NCI-H1048 (cell line): ENCODE data around the gene ARHGEF6.
"Not testable (repeated sequence)": the region's sequence is repeated elsewhere in the genome, so short reads cannot be mapped to it uniquely, and the experiment has no call there.

Experiments
- DNase-seq: peaks from one replicate; lab custom pipeline; 2025; lab: John Stamatoyannopoulos, UW

Gene ARHGEF6

GRCh38 chrX:136783159-136783558, 2.4 kb upstream of the ARHGEF6 start:
- no peak for DNase-seq

- no peak for DNase-seq
Observed at GRCh38 chrX:136781180-136781797, 557 bp upstream of the ARHGEF6 start.

DNA sequence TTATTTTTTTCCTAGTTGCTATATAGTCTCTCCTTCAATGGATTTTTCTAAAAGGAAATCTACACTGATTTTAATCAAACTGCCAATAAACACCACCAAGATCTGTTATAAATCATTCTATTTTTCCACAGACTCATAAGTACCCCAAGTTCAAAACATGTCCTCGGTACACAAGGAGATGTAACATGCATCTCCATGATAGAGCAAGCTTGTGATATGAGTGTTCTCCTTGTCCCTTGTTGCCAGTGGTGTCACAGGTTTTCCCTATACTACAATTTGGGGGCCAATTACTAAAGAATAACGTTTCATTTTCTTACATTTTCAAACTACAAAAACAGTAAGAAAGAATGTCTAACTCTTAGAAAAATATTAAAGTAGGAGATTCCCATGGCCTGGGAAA, 491 bp downstream of the ARHGEF6 start:
- DNase-seq: no peak

GRCh38 chrX:136779346-136779781, 1.4 kb downstream of the ARHGEF6 start:
- DNase-seq: no peak

DNA sequence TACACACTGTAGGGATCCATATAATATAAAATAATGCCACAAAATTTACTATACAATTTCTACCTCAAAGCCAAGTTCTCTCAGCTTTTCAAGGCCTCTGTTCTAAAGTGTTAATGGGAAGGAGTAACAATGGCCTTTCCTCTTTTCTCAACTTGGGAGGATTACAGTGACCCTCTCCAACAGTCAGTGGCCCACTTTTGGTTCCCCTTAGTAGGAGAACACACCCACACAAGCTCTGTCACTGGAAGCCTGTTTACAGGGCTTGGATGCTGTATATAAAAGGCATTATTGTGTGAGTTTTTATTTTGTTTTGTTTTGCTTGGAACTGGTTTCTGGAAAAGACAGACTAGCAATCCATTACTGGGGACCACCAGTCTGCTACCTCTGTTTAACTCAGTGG, 1.8 kb downstream of the ARHGEF6 start:
- DNase-seq: no peak

- no peak for DNase-seq
Observed at GRCh38 chrX:136778020-136778419, 2.7 kb downstream of the ARHGEF6 start.

DNA sequence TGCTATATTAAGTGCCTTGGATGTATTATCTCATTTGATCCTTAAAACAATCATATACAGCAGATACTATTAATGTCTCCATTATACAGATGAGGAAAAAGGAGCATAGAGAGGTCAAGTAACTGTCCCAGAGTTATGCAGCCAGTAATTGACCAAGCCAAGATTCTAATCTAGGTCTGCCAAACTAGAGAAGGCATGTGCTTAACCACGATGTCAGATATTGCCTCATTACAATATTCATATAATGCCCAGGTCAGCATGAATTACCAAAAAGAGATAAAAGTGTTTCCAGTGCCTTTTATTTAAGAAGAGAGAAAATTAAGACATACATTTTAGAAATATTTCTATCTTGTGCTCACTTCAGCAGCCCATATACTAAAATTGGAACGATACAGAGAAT, 7.1 kb downstream of the ARHGEF6 start:
- DNase-seq: no peak

GRCh38 chrX:136771869-136772268, 8.9 kb downstream of the ARHGEF6 start:
- DNase-seq: not testable (repeated sequence)

DNA sequence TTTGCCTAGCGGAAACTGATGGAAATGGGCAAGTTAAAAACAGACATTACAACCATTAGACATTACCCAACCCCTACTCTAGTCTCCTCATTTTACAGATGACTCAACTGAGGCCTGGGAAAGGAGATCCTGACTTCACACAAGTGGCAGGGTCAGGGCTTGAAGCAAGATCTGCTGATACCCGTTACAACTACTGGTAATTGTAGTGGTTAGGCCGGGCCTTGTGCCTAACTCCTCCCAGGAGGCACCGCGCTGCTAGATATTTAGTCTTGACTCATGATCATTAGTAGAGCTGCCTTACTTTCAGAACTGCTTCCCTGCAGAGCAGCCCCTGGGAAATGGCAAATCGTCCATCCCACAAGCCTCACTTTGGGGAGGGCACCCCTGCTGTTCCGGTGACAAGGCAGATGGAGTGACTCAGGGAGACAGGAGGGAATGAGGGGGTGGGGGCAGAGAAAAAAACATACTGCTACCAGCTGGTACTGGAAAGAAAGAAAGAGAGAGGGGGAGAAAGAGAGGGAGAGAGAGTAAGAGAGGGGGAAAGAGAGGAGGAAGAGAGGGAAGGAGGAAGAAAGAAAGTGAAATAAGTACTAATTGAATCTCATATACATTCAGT, 12.2 kb downstream of the ARHGEF6 start:
- no peak for DNase-seq

GRCh38 chrX:136767104-136767941, 13.4 kb downstream of the ARHGEF6 start:
- DNase-seq: no peak

DNA sequence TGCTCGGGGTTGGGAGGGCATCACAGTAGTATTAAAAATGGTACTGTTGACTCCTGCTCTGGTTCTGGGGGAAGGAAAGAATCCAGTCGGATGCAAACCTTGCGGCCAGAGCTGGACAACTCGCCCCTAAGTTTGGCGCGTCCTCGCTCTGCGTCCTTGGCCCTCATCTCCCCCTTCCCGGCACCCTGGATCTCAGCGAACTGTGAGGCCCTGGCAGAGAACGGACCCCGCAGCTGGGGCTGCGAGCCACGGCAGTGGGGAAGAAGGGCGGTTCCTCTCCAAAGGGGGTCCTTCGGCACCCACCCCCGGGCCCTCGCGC, 14.0 kb downstream of the ARHGEF6 start:
- no peak for DNase-seq

DNA sequence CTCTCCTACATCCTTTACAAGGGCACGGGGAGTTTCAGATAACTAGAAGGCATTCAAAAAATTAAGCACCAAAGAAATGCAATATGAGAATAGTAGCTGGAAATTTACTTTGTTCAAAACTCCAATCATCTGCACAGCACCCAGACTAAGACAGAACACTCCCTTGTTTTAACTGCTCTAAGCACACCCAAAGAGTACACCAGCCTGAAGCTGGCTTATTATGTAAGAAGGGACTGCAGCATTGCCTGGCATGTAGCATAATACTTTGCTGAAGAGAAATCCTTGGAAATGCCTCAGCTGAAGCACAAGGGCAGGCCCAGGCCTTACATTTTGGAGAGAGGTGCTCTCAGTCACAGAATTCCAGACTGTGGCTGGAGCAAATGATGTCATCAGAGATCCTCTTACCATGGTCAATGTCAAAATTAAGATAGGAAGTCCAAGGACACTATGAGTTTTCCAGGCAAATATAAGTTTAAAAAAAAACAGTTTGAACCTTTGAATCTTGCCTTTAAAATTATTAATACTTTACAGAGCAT, 14.8 kb downstream of the ARHGEF6 start:
- DNase-seq: no peak

GRCh38 chrX:136764206-136764605, 16.5 kb downstream of the ARHGEF6 start:
- no peak for DNase-seq

GRCh38 chrX:136762820-136763452, 17.8 kb downstream of the ARHGEF6 start:
- no peak for DNase-seq

GRCh38 chrX:136761421-136761820, 19.3 kb downstream of the ARHGEF6 start:
- no peak for DNase-seq

GRCh38 chrX:136759968-136760367, 20.8 kb downstream of the ARHGEF6 start:
- DNase-seq: no peak

DNA sequence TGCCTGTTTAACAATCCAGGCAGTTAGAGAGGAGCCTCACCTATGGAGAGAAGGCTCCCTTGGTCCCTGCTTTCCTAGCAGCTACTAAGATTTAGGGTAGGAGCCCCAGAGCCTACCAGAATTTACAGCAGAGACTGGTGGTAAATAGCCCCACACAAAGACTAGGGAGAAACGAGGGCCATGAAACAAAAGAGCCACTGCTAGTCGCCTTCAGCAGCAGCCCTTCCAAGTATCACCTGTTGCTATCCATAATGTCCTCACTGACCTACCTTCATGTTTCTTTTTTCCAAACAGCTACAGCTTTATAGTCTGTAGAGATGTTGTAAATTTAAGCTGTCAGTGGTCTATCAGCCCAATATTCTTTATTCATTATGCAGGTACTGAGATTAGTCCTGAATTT, 25.3 kb downstream of the ARHGEF6 start:
- no peak for DNase-seq

DNA sequence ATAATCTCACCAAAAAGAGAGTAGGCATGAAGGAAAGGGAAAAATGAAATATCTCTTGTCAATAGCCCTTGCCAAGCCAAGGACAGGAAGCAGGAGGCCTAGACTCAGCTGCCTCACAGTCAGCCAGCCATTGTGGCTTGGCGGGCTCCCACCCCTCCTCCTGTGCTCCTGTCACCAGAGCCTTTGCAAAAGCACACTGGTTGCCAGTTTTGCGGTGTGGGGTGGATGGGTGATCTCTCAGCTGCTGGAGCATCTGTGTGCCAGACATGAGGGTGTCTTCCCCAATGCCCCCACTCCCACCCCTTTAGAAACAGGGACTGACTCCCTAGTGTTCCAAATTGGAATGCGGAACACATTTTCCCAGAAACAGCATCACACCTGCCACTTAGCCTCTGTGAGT, 26.1 kb downstream of the ARHGEF6 start:
- no peak for DNase-seq

DNA sequence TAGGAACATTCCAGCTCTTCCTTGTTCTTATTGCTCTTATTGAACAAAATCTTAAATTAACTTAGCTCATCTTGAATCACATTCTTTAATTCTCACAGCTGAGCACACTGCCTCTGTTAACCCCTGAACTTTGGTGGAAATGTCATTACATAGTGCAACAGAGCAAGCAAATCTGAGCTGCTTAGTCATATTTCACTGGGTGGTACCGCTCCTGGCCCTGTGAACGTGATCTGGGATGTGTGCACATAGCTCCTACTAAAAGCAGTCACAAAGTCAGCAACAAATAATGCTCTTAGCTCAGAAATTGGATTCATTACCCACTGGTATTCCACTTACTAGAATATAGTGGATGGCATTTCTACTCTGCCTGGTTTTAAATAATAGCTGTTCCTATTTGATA, 27.9 kb downstream of the ARHGEF6 start:
- DNase-seq: no peak

GRCh38 chrX:136752346-136752745, 28.4 kb downstream of the ARHGEF6 start:
- no peak for DNase-seq

GRCh38 chrX:136750364-136750763, 30.4 kb downstream of the ARHGEF6 start:
- no peak for DNase-seq
